Prostate gland (tissue), 2 donors: Measurements from ENCODE around the gene PRR7.

Source experiments
- CTCF ChIP-seq, 4 experiments: fragments of 200-600 bp in 2 of 4; fragments of 450-650 bp in 2 of 4; sonication (generic) in 2 of 4; IDR thresholded peaks; 1 replicate in 3 of 4; 2 replicates in 1 of 4; pipeline ENCODE4 v1.5.1; 2016 to 2019; ENCODE audit warnings: antibody characterized with exemption in 4 of 4, mild to moderate bottlenecking in 2 of 4, moderate library complexity in 2 of 4
- POLR2A ChIP-seq: fragments of 450-650 bp; IDR thresholded peaks from one replicate; pipeline ENCODE4 v1.6.1; 2016; ENCODE audit warnings: antibody characterized with exemption, mild to moderate bottlenecking

- TF ChIP-seq POLR2A (no peak), CTCF (IDR thresholded peaks at IDR 0.05) (no peak)
These were observed 22.3 kb downstream of the PRR7 start for GRCh38 chr5:177468685-177469628.
